WERI-Rb-1 (cell line): ENCODE results near the gene PRSS1.

Experiments
- DNase-seq: peaks from one replicate; pipeline ENCODE4 v3.0.0-alpha.2; 2020
- H3K27ac ChIP-seq: fragments of 250-450 bp; sonication (Bioruptor Pico); 2 replicates; pipeline ENCODE4 v1.5.1; 2020; ENCODE audit warnings: mild to moderate bottlenecking, moderate library complexity
- H3K27me3 ChIP-seq: fragments of 250-450 bp; sonication (Bioruptor Pico); 2 replicates; pipeline ENCODE4 v1.5.1; 2021; ENCODE audit warnings: mild to moderate bottlenecking, low read depth, moderate library complexity; ENCODE audit not compliant: insufficient read depth, severe bottlenecking
- H3K36me3 ChIP-seq: fragments of 250-450 bp; sonication (Bioruptor Pico); 2 replicates; pipeline ENCODE4 v1.5.1; 2020; ENCODE audit warnings: mild to moderate bottlenecking, moderate library complexity
- H3K4me3 ChIP-seq: 2 replicates; pipeline ENCODE4 v1.5.1; 2011; ENCODE audit warnings: low read depth, mild to moderate bottlenecking, control low read depth, low read length
- H3K9me3 ChIP-seq: fragments of 250-450 bp; sonication (Bioruptor Pico); 2 replicates; pipeline ENCODE4 v1.5.1; 2021; ENCODE audit warnings: mild to moderate bottlenecking, moderate library complexity; ENCODE audit not compliant: severe bottlenecking
- TF ChIP-seq, protein P1 (sequence below): IDR thresholded peaks from 2 replicates; pipeline ENCODE4 v1.5.1; 2011; ENCODE audit warnings: low read depth, mild to moderate bottlenecking, control low read depth, inconsistent platforms, low read length

The PRSS1 gene

GRCh38 chr7:142789441-142789840 is 40.2 kb downstream of the PRSS1 start:
- no peak for DNase-seq
- TF ChIP-seq, protein P1, sequence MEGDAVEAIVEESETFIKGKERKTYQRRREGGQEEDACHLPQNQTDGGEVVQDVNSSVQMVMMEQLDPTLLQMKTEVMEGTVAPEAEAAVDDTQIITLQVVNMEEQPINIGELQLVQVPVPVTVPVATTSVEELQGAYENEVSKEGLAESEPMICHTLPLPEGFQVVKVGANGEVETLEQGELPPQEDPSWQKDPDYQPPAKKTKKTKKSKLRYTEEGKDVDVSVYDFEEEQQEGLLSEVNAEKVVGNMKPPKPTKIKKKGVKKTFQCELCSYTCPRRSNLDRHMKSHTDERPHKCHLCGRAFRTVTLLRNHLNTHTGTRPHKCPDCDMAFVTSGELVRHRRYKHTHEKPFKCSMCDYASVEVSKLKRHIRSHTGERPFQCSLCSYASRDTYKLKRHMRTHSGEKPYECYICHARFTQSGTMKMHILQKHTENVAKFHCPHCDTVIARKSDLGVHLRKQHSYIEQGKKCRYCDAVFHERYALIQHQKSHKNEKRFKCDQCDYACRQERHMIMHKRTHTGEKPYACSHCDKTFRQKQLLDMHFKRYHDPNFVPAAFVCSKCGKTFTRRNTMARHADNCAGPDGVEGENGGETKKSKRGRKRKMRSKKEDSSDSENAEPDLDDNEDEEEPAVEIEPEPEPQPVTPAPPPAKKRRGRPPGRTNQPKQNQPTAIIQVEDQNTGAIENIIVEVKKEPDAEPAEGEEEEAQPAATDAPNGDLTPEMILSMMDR, result no peak
- no peaks in the 10 kb centered on the region for H3K27me3 ChIP-seq
- H3K9me3 ChIP-seq, result no peaks in the 10 kb centered on the region
- H3K4me3 ChIP-seq, result no peak overlapping the region
- H3K27ac ChIP-seq, result no peak overlapping the region
- no peaks in the 10 kb centered on the region for H3K36me3 ChIP-seq

DNA sequence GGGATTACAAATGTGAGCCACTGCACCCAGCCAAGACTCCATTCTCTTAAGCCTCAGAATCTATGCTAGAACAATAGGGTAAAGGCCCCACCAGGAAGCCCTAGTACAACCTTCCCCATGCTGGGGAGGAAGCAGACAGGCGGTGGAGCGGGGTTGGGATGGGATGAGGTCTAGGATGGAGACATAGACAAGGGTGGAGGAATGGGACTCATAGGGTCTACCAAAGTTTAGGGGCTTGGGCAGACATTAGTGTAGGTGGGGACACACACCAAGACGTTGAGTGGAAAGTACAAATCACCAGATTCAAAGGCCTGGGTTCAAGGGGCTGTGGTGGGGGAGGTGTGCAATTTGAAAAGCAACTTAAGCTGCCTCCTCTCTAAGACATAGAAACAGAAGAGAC is 40.8 kb downstream of the PRSS1 start:
- TF ChIP-seq, protein P1, result no peak
- H3K36me3 ChIP-seq, result no peaks in the 10 kb centered on the region
- no peaks in the 10 kb centered on the region for H3K27me3 ChIP-seq
- DNase-seq, result no peak
- H3K9me3 ChIP-seq, result no peaks in the 10 kb centered on the region
- no peak overlapping the region for H3K4me3 ChIP-seq
- H3K27ac ChIP-seq, result no peak overlapping the region

- no peak for DNase-seq
- TF ChIP-seq, protein P1, result no peak
- Histone ChIP-seq H3K36me3 (no peaks in the 10 kb centered on the region), H3K27ac (no peak overlapping the region), H3K27me3 (no peaks in the 10 kb centered on the region), H3K4me3 (no peak overlapping the region), H3K9me3 (no peaks in the 10 kb centered on the region)
These were observed 41.3 kb downstream of the PRSS1 start for GRCh38 chr7:142790555-142790954.

DNA sequence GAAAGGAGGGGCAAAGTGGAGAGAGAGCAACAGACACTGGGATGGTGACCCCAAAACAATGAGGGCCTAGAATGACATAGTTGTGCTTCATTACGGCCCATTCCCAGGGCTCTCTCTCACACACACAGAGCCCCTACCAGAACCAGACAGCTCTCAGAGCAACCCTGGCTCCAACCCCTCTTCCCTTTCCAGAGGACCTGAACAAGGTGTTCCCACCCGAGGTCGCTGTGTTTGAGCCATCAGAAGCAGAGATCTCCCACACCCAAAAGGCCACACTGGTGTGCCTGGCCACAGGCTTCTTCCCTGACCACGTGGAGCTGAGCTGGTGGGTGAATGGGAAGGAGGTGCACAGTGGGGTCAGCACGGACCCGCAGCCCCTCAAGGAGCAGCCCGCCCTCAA is 42.2 kb downstream of the PRSS1 start:
- Histone ChIP-seq H3K27me3 (no peaks in the 10 kb centered on the region), H3K9me3 (no peaks in the 10 kb centered on the region), H3K36me3 (no peaks in the 10 kb centered on the region), H3K27ac (no peak overlapping the region), H3K4me3 (no peak overlapping the region)
- DNase-seq, result no peak
- TF ChIP-seq, protein P1, result no peak

- H3K36me3 ChIP-seq, result no peaks in the 10 kb centered on the region
- no peaks in the 10 kb centered on the region for H3K9me3 ChIP-seq
- TF ChIP-seq, protein P1, result no peak
- no peaks in the 10 kb centered on the region for H3K27me3 ChIP-seq
- H3K4me3 ChIP-seq, result no peak overlapping the region
- DNase-seq, result no peak
- H3K27ac ChIP-seq, result no peak overlapping the region
These were observed 42.9 kb downstream of the PRSS1 start for GRCh38 chr7:142792129-142792528.

GRCh38 chr7:142792593-142792992 is 43.3 kb downstream of the PRSS1 start:
- Histone ChIP-seq H3K27me3 (no peaks in the 10 kb centered on the region), H3K4me3 (no peak overlapping the region), H3K36me3 (no peaks in the 10 kb centered on the region), H3K27ac (no peak overlapping the region), H3K9me3 (no peaks in the 10 kb centered on the region)
- TF ChIP-seq, protein P1, result no peak
- no peak for DNase-seq
